ENCODE data around the gene BCR.

The BCR gene

GRCh38 chr22:23177197-23177596, 3.1 kb upstream of the BCR start:
- DNase-seq, result no peak

- peak; percentile 30 for DNase-seq
These were observed 1.6 kb upstream of the BCR start for GRCh38 chr22:23178512-23179254.

- no peak for DNase-seq
These were observed 669 bp upstream of the BCR start for GRCh38 chr22:23179381-23180299.

- no peak for DNase-seq
These were observed 798 bp downstream of the BCR start for GRCh38 chr22:23180893-23181720.

- DNase-seq, result no peak
These were observed 1.5 kb downstream of the BCR start for GRCh38 chr22:23181721-23182308.

GRCh38 chr22:23182309-23183060, 2.2 kb downstream of the BCR start:
- DNase-seq, result no peak

- no peak for DNase-seq
These were observed 2.9 kb downstream of the BCR start for GRCh38 chr22:23183061-23183698.

- no peak for DNase-seq
These were observed 3.9 kb downstream of the BCR start for GRCh38 chr22:23184100-23184763.

GRCh38 chr22:23184764-23185113, 4.4 kb downstream of the BCR start:
- DNase-seq, result no peak

GRCh38 chr22:23187211-23187610, 6.9 kb downstream of the BCR start:
- DNase-seq, result no peak

GRCh38 chr22:23187871-23188700, 7.8 kb downstream of the BCR start:
- DNase-seq, result no peak

GRCh38 chr22:23190526-23190925, 10.2 kb downstream of the BCR start:
- DNase-seq, result no peak

GRCh38 chr22:23192133-23192532, 11.8 kb downstream of the BCR start:
- DNase-seq, result no peak

- no peak for DNase-seq
These were observed 12.2 kb downstream of the BCR start for GRCh38 chr22:23192558-23192957.

- DNase-seq, result no peak
These were observed 13.0 kb downstream of the BCR start for GRCh38 chr22:23193196-23193827.

- no peak for DNase-seq
These were observed 13.6 kb downstream of the BCR start for GRCh38 chr22:23193882-23194281.

- DNase-seq, result no peak
These were observed 15.9 kb downstream of the BCR start for GRCh38 chr22:23196165-23196564.

- DNase-seq, result no peak
These were observed 17.5 kb downstream of the BCR start for GRCh38 chr22:23197836-23198235.

- no peak for DNase-seq
These were observed 18.9 kb downstream of the BCR start for GRCh38 chr22:23199159-23199558.

GRCh38 chr22:23200898-23201297, 20.6 kb downstream of the BCR start:
- no peak for DNase-seq

Data from HCEC 1CT (cell line).